Measurements from ENCODE around the gene GLDC.

DNA sequence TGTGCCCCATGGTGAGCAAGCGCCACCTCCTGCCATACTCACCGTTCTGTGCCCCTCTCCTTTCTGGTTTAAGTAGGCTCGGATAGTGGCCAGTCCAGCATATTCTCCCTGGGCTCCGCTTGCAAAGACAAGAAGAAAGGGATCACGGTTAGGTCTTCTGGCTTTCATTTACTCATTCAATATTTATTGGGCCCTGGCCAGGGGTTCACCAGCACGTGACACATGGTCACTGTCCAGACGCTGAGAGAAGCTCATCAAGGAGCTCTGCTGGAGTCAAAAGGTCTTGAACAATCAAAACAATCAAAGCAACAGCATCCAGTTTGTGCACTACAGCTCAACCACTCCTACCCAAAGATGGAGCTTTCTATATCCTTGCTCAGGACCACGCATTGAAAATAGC lies 80.2 kb downstream of the GLDC start:
- no peak for TF ChIP-seq POLR2AphosphoS5 (IDR thresholded peaks at IDR 0.05; ENCODE audit: low read depth)
- TF ChIP-seq, protein P1, sequence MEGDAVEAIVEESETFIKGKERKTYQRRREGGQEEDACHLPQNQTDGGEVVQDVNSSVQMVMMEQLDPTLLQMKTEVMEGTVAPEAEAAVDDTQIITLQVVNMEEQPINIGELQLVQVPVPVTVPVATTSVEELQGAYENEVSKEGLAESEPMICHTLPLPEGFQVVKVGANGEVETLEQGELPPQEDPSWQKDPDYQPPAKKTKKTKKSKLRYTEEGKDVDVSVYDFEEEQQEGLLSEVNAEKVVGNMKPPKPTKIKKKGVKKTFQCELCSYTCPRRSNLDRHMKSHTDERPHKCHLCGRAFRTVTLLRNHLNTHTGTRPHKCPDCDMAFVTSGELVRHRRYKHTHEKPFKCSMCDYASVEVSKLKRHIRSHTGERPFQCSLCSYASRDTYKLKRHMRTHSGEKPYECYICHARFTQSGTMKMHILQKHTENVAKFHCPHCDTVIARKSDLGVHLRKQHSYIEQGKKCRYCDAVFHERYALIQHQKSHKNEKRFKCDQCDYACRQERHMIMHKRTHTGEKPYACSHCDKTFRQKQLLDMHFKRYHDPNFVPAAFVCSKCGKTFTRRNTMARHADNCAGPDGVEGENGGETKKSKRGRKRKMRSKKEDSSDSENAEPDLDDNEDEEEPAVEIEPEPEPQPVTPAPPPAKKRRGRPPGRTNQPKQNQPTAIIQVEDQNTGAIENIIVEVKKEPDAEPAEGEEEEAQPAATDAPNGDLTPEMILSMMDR (IDR thresholded peaks at IDR 0.05; ENCODE audit: insufficient read depth, low read length): no peak
